Measurements from ENCODE around the gene XPNPEP3. TPM values are rescaled to one million over a fixed set of nuclear protein-coding genes. Genes with fewer than 3 reads are reported as not detected.
"Not testable (repeated sequence)": the region's sequence is repeated elsewhere in the genome, so short reads cannot be mapped to it uniquely, and the experiment has no call there.

Gene XPNPEP3
- total RNA-seq, result 12.6 and 17.9 TPM in 2 replicates

GRCh38 chr22:40856513-40857308 lies at the start of gene XPNPEP3, which contains the start of gene ST13:
XPNPEP3 (plus strand) TSS chr22:40857148; CDS start chr22:40857182, 34 bp downstream.
ST13 (minus strand) TSS chr22:40856639; CDS start chr22:40856540, 99 bp downstream.
- peak; percentile 72 for DNase-seq (ENCODE audit: extremely low read depth, low read depth, low spot score)

GRCh38 chr22:40808018-40808841 lies 48.7 kb upstream of the XPNPEP3 start:
- DNase-seq (ENCODE audit: extremely low read depth, low read depth, low spot score), result no peak

- DNase-seq (ENCODE audit: extremely low read depth, low read depth, low spot score), result no peak
Measured at GRCh38 chr22:40813912-40814315, 43.0 kb upstream of the XPNPEP3 start.

DNA sequence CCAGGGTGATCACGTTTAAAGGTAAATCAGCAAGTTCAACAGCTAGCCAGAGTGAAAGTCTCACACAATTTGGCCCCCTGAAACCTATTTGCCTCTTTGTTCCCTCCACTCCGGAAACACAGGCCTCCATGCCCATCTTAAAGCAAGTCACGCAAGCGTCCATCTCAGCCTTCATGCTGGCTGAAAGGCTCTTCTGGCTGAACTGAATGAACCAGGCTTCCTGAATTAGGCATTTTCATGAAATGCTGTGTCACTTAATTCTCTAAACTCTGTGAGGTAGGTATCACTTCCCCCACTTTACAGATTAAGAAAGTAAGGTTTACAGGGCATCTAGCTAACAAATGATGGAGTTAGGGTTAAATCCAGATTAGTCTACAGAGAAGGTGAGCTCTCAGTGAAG lies 39.2 kb upstream of the XPNPEP3 start:
- no peak for DNase-seq (ENCODE audit: extremely low read depth, low read depth, low spot score)

DNA sequence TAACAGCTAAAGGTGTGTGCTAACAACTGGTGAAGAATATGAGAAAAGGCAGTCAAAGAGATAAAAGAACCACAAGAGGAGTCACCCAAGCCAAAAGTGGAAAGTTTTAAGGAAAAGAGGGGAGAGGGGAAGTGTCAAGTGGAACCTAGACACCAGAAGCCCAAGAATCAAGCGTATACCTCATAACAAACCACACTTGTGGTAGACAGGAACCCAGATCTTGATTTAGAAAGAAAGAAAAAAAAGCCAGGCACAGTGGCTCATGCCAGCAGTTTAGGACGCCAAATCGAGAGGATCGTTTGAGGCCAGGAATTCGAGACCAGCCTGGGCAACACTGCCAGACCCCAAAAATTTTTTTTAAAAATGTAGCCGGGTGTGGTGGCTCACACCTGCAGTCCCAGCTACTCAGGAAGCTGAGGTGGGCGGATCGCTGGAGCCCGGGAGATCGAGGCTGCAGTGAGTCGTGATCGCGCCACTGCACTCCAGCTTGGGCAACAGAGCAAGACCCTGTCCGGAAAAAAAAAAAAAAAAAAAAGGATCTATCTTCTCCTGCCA lies 38.7 kb upstream of the XPNPEP3 start:
- DNase-seq (ENCODE audit: extremely low read depth, low read depth, low spot score), result no peak

GRCh38 chr22:40818747-40819598 lies 38.0 kb upstream of the XPNPEP3 start, which contains the start of gene SLC25A17:
SLC25A17 (minus strand) TSS chr22:40819346; CDS start chr22:40819248, 98 bp downstream.
- DNase-seq (ENCODE audit: extremely low read depth, low read depth, low spot score), result no peak

DNA sequence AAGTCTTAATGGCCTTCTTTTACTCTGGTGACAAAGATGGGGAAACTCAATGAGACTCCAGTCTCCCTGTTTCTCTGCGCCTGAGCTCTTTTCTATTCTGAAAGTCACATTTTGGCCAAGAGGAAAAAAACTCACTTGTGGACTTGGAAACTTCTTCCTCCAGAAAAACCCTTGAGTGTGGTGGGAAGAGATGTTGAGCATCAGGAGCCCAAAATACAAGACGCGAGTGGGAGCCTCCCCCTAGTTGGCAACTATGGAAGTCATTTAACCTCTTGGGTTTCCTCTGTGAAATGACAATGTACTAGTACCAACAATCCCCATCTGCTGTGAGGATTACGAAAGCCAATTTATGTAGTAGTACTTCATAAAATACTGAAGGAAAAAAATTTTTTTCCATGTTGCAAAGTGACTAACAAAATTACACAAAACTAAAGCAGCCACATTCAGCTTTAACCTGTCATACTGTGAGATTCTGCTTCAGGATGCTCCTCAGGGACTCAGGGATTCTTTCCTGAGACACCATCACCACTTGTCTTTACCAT lies 37.3 kb upstream of the XPNPEP3 start:
- DNase-seq (ENCODE audit: extremely low read depth, low read depth, low spot score), result no peak

GRCh38 chr22:40823426-40823825 lies 33.5 kb upstream of the XPNPEP3 start:
- DNase-seq (ENCODE audit: extremely low read depth, low read depth, low spot score), result no peak

- DNase-seq (ENCODE audit: extremely low read depth, low read depth, low spot score), result not testable (repeated sequence)
Measured at GRCh38 chr22:40826292-40826691, 30.7 kb upstream of the XPNPEP3 start.

DNA sequence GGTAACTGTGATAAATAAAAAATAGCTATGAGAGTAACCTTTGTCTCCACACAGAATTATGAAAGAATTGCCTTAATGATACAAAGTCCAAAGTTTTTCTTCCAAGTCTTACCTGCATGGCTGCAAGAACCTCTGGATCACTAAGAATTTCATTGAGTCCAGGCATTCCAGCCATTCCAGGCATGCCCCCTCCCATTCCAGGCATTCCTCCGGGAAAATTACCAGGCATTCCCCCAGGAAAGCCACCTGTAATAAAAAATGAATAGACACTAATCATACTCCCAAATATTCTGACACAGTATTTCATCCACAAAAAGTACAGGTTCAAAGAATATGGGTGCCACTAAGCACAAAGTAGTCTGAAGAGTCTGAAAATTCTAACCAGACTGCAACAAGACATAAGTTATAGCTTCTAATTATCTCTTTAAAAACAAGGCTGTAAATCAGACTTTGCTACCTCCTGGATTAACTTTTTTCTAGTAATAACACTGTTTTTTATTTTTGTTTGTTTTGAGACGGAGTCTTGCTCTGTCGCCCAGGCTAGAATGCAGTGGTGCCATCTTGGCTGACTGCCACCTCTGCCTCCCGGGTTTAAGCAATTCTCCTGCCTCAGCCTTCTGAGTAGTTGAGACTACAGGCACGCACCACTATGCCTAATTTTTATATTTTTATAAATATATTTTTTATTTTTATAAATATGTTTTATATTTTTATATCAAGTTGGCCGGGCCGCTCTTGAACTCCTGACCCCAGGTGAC lies 29.8 kb upstream of the XPNPEP3 start:
- no peak for DNase-seq (ENCODE audit: extremely low read depth, low read depth, low spot score)

GRCh38 chr22:40829131-40829530 lies 27.8 kb upstream of the XPNPEP3 start:
- no peak for DNase-seq (ENCODE audit: extremely low read depth, low read depth, low spot score)

DNA sequence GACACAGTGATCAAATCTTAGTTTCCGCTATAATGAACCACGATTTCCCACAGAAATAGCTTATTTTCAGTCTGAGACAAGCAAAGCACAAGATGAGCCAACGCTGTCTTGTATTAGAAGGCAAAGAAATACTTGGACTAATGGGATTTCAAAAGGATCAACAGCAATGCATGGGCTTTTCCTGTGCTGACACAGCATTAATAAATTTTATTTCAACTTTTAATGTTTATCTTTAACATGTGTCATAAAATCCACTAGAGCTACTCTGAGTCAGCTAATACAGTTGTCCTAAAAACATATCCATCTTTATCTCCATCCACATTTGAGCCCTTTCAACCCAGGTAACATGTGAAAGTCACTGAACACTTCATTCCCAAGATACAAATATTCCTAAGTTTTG lies 22.3 kb upstream of the XPNPEP3 start:
- DNase-seq (ENCODE audit: extremely low read depth, low read depth, low spot score), result no peak

DNA sequence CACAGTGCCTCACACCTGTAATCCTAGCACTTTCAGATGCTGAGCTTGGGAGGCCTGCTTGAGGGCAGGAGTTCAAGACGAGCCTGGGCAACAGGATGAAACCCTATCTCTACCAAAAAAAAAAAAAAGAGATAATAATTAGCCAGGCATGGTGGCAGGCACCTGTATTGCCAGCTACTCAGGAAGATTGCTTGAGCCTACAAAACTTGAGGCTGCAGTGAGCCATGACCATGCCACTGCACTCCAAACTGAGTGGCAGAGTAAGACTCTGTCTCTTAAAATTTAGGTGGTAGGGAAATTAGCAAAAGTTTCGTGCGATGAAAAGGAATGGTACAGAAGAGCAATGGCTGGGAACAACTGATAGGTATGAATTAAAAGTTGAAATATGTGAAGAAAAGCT lies 18.5 kb upstream of the XPNPEP3 start:
- no peak for DNase-seq (ENCODE audit: extremely low read depth, low read depth, low spot score)

GRCh38 chr22:40844951-40845350 lies 12.0 kb upstream of the XPNPEP3 start:
- DNase-seq (ENCODE audit: extremely low read depth, low read depth, low spot score), result no peak

GRCh38 chr22:40845816-40846215 lies 11.1 kb upstream of the XPNPEP3 start:
- DNase-seq (ENCODE audit: extremely low read depth, low read depth, low spot score), result not testable (repeated sequence)

GRCh38 chr22:40853333-40853732 lies 3.6 kb upstream of the XPNPEP3 start:
- no peak for DNase-seq (ENCODE audit: extremely low read depth, low read depth, low spot score)

DNA sequence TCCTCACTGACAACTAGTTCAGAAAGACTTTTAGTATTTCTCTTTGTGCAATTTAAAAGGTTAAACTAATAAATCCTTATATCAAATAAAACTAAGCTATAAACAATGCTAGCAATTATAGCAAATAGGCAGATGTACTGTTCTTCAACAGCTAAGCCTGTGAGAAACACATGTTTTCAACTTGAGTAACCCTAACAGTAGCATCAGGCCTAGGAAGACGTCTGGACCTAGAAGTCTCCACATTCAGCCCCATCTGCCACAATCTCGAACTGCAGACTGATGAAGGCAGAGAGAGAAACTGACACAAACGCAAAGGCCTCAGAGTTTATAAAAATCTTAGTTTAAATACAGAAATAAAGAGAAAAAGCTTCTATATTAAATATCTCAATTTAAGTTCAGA lies 3.0 kb upstream of the XPNPEP3 start:
- no peak for DNase-seq (ENCODE audit: extremely low read depth, low read depth, low spot score)

DNA sequence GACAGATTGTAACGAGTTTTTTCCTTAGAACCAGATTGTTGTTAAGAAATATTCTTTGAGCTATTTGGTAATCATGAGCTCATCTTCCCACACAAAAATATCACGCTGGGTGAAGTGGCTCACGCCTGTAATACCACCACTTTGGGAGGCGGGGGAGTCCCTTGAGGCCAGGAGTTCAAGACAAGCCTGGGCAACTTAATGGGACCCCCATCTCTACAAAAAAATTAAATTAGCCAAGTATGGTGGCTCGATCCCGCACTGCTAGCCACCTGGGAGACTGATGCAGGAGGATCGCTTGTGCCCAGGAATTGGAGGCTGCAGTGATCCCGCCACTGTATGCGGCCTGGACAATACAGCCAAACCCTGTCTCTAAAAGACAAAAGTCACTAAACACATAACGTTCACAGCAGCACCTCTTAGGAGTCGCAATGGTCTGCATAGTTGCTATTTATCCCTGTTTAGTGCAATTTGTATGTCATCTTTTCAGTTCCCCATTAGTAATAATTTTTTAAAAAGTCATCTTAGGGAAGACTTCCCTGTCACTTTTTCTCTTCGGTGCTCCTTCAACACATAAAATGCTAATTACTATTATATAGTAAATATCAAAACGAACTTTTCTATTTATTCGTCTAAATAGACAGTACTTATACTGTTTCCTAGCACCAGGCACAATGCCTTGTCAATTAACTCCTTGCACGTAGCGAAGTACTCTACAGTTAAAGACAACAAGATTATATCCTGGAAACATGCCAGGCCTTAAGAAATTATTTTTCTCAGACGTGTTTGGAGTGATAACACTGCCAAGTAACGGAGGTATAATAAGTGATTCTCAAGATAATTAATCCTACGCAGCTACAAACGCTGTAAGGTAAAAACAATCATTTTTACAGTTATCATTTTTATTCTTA lies 1.6 kb upstream of the XPNPEP3 start:
- DNase-seq (ENCODE audit: extremely low read depth, low read depth, low spot score), result no peak

Measured in glomerular endothelial cell (primary cell).